ENCODE results near the gene XYLT1.
"Not testable (repeated sequence)": the region's sequence is repeated elsewhere in the genome, so short reads cannot be mapped to it uniquely, and the experiment has no call there.

The XYLT1 gene

GRCh38 chr16:17470908-17471718, at the start of gene XYLT1:
Gene XYLT1 (minus strand): TSS chr16:17470960. CDS start chr16:17470796, 164 bp downstream.
- DNase-seq: peak; percentile 85

GRCh38 chr16:17520111-17520510, 49.4 kb upstream of the XYLT1 start:
- no peak for DNase-seq

GRCh38 chr16:17519101-17519955, 48.6 kb upstream of the XYLT1 start:
- DNase-seq: no peak

- DNase-seq: no peak
These were observed 47.7 kb upstream of the XYLT1 start for GRCh38 chr16:17518441-17518840.

GRCh38 chr16:17515421-17516210, 44.9 kb upstream of the XYLT1 start:
- no peak for DNase-seq

- no peak for DNase-seq
These were observed 42.0 kb upstream of the XYLT1 start for GRCh38 chr16:17512636-17513220.

- DNase-seq: no peak
These were observed 40.6 kb upstream of the XYLT1 start for GRCh38 chr16:17511340-17511739.

- DNase-seq: no peak
These were observed 39.8 kb upstream of the XYLT1 start for GRCh38 chr16:17510567-17510966.

GRCh38 chr16:17509194-17509593, 38.4 kb upstream of the XYLT1 start:
- no peak for DNase-seq

GRCh38 chr16:17508303-17508702, 37.5 kb upstream of the XYLT1 start:
- no peak for DNase-seq

- DNase-seq: not testable (repeated sequence)
These were observed 36.8 kb upstream of the XYLT1 start for GRCh38 chr16:17507516-17507915.

- DNase-seq: not testable (repeated sequence)
These were observed 35.1 kb upstream of the XYLT1 start for GRCh38 chr16:17505828-17506227.

- no peak for DNase-seq
These were observed 33.3 kb upstream of the XYLT1 start for GRCh38 chr16:17504050-17504449.

- no peak for DNase-seq
These were observed 32.6 kb upstream of the XYLT1 start for GRCh38 chr16:17503331-17503730.

GRCh38 chr16:17501321-17501720, 30.6 kb upstream of the XYLT1 start:
- DNase-seq: no peak

- no peak for DNase-seq
These were observed 28.6 kb upstream of the XYLT1 start for GRCh38 chr16:17499223-17499902.

GRCh38 chr16:17497648-17498047, 26.9 kb upstream of the XYLT1 start:
- DNase-seq: no peak

- no peak for DNase-seq
These were observed 26.1 kb upstream of the XYLT1 start for GRCh38 chr16:17496891-17497290.

GRCh38 chr16:17493012-17493411, 22.3 kb upstream of the XYLT1 start:
- no peak for DNase-seq

- DNase-seq: no peak
These were observed 20.4 kb upstream of the XYLT1 start for GRCh38 chr16:17491140-17491662.

- no peak for DNase-seq
These were observed 17.7 kb upstream of the XYLT1 start for GRCh38 chr16:17488506-17488905.

GRCh38 chr16:17483351-17483750, 12.6 kb upstream of the XYLT1 start:
- no peak for DNase-seq

Measured in activated effector memory CD4-positive, alpha-beta T cell treated with anti-CD3 and anti-CD28 coated beads, Interleukin-2, amount 50 U/mL, for 16 hours (primary cell).